AG09319 (cell line): Measurements from ENCODE around the gene PKP4.

Experiments used
- DNase-seq: peaks from one replicate; pipeline ENCODE4 v3.0.0-alpha.2; 2010; ENCODE audit warnings: low read depth; ENCODE audit errors: extremely low read depth
- CTCF ChIP-seq: IDR thresholded peaks from 2 replicates; pipeline ENCODE4 v1.5.1; 2011; ENCODE audit warnings: low read depth, mild to moderate bottlenecking, inconsistent platforms, low read length, moderate library complexity

The PKP4 gene

GRCh38 chr2:158511706-158512105 lies 55.0 kb downstream of the PKP4 start:
- DNase-seq: no peak
- TF ChIP-seq CTCF: no peak

- TF ChIP-seq CTCF: no peak
- no peak for DNase-seq
Observed at GRCh38 chr2:158512323-158512722, 55.6 kb downstream of the PKP4 start.

- DNase-seq: no peak
- no peak for TF ChIP-seq CTCF
Observed at GRCh38 chr2:158513841-158514240, 57.1 kb downstream of the PKP4 start.

- no peak for DNase-seq
Observed at GRCh38 chr2:158518084-158518483, 61.3 kb downstream of the PKP4 start.

GRCh38 chr2:158519481-158519880 lies 62.7 kb downstream of the PKP4 start:
- DNase-seq: no peak
- no peak for TF ChIP-seq CTCF

More at GRCh38 chr2:158518084-158518483, 61.3 kb downstream of the PKP4 start:
- TF ChIP-seq CTCF: no peak

GRCh38 chr2:158529379-158530259 lies 72.9 kb downstream of the PKP4 start:
- peak; percentile 42 for DNase-seq

More at GRCh38 chr2:158529379-158530259, 72.9 kb downstream of the PKP4 start:
- no peak for TF ChIP-seq CTCF
